DMS 273 (cell line): Measurements from ENCODE around the gene PRICKLE4.

Experiments
- DNase-seq: peaks from one replicate; lab custom pipeline; 2025; ENCODE audit not compliant: unreplicated experiment; lab: John Stamatoyannopoulos, UW

PRICKLE4 gene, protein sequence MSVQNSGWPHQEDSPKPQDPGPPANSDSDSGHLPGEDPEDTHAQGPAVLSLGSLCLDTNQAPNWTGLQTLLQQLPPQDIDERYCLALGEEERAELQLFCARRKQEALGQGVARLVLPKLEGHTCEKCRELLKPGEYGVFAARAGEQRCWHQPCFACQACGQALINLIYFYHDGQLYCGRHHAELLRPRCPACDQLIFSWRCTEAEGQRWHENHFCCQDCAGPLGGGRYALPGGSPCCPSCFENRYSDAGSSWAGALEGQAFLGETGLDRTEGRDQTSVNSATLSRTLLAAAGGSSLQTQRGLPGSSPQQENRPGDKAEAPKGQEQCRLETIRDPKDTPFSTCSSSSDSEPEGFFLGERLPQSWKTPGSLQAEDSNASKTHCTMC

DNA sequence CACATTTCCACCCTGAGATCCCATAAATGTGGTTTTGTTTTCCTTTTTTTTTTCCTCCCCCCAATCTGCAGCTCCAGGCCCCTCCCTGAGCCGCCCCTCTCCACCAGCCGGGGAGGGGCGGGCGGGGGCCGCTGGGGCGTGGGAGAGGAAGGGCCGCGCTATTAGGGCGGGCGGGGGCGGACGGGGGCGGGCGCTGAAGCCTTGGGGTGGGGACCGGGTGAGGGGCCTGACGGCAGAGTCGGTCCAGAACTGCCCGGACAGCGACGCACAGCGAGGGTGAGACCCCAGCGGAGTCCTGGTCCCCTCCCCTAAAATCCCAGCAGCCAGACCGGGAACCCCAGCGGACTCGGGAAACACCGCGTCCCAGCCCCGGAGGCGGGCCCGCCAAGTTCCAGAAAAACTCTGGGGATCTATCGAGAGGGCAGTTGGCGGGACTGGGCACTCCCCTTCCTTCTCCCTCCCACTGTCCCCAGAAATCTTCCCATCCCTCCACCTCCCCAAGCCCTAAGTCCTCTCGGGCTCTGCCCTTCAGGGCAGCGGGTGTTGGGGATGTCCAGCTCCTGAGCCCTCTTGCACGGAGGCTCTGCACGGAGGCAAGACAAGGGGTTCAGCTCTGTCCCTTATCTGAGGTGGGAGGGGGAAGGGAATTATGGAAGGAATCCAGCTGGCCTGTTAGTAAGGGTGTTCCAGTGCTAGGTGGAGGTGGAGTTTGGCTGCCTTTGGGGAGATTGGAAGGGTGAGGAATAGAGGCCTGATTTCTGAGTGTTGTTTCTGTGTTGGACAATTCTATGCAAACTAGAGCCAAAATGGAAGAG is at the start of gene PRICKLE4:
Gene PRICKLE4 (plus strand): TSS at position 232 of the 815 bp plus-strand sequence. CDS start 2,692 bp downstream, outside the sequence.
- peak; percentile 62 for DNase-seq

DNA sequence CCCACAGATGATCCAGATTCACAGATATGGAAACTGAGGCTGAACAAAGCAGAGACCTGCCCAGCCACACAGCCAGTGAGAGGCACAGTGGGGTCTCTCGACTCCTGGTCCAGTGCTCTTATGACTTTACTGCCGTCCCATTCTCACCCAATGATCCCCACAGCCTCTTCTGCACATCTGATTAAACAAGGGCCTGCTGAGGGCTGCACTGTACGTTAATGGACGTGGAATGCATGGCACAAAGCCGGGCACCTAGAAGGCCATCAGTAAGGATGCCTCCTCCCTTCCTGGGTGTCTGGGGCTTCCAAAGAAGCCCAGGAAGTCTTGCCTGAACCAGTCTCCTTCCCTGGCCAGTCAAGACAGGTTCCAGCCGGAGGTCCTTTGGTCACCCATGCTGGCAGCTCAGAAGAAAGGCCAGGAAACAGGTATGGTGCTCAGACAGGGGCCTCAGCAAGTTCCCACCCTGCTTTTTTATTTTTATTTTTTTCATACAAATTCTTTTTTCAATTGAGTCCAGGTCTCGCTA is 49.0 kb upstream of the PRICKLE4 start:
- DNase-seq: no peak

DNA sequence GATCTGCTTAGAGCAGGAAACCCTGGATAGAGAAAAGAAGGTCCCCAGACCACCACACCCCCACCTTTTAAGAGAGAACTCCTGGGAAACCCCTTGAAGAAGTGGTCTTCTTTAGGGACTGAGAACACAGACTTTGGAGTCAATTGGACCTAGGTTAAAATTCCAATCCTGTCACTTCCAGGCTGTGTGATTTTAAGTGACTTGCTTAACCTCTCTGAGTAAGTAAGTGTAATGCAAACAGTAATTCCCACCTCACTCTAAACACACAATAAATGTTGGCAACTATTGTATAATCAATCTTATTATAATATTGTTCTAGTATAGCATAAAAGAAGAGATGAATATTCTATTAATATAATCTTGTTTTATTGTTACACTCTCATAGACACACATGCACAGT is 48.4 kb upstream of the PRICKLE4 start:
- no peak for DNase-seq

DNA sequence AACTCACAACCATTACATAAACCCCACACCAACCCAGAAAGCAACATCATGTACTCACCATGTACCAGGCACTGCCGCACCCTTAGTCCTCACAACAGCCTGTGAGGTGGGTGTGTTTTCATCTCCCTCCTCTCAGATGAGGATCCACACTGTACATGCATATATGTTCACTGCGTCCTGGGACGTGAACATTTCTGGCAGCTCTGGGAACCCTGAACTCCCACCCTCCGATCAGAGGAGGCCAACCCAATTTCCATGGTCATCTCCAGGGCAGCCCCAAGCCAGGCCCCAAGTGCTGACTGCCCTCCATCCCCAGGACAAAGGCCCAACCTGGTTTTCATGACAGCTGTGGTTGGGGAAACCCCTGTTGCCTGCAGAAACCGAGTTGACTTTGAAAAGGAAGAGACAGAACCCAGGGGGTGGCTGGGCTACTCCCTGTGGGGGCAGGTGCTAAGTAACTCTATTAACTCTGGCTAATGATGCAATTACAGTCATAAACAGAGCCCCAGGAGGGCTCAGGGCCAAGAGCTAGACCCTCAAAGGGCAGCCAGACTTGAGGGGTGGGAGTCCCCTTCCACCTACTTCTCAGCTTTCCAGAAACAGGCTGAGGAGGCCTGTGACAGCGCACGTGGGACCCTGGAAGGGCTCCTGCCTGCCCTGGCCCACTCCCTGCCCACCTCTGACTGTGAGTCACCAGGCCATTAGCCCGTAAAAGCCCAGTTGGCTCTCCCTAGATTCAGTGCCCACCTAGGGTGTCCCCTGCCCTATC is 47.8 kb upstream of the PRICKLE4 start:
- no peak for DNase-seq

DNA sequence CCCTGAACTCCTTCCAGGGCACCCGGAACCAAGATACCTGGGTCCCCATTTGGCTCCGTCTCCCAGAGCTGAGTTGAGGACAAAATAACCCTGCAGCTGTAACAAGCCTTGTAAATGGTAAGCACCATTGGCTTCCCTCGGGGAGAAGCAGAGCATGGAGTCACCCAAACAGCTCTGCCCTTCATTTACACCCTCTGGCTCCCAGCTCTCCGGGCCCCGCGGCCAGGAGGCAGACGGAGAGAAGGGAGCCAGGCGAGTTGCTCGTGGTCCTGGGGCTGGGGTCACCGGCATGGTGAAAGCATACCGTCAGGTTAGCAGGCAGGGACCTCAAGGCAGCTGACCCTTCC is 47.2 kb upstream of the PRICKLE4 start:
- DNase-seq: peak; percentile 49

DNA sequence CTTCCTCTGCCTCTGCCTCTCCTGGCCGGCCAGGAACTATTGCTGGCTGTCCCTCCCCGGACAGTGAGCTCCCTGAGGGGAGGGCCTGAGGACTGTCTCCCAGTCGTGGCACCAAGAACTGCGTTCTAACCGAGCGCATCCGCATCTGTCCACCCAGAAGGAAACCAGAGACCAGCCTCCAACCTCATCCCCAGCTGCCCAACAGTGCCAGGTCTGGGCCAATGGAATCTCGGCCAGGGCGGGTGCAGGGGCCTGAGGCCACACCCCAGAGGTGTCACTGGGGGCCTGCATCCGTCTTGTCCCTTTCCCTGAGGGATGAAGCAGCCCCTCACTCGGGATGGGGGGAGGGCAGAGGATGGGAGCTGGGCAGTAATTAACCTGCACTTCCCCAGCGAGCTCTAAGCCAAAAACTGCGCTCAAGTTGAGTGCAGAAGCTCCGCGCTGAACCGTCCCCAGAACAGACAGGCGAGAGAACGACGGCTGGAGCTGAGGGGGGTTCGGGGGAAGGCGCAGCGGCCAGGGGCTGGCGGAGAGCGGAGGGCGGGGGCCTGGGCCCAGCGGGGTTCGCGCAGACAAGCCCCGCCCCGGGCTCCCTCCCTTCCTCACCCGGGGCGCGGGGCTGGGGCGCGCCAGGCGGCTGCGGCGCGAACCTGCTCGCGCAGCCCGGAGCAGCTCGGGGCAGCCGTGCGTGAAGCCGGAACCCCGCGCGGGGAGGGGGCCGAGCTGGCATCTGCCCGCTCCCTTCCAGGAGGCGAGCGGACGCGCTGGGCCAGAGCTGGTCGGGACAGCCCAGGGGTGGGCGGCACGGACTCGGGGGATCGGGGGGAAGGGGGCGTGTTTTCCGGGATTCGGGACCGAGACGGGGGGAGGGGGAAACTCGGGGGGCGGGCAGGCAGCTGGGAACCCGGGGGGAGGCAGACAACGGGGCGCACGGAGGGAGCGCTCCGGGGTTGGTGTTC is 46.6 kb upstream of the PRICKLE4 start:
- DNase-seq: peak; percentile 91

DNA sequence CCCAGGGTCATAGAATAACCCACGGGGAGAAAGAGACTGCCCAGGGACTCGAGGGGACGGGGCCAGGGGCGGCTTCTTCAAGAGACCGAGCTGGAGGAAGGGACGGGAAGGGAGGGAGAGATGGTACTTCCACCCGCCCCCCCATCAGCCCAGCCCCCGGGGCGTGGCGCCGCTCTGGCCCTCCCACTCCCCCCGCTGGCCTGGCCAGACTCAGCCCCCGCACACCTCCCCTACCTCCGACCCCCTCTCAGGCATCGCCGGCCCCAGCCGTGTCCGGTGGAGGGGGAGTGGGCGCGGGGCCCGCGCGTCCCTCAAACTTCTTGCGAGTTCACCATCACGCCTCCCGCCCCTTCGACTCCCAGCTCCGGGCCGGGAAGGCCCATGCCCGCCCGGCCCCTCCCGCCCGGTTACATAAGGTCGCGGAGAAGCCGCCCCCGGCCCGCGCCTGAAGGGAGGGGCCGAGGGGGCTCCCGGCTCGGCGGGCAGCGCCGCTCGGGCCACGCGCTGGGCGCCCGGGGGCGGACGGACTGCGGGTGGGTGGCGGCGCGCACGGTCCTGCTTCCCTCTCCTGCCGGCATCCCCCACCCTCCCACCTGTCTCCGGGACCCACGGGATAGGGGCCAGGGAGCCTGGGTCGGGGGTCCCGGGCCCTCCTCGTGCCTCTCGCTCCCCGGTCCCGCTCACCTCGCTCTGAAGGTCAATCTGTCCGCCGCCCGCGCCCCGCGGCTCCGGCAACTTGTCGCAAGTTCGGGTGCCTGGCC is 45.7 kb upstream of the PRICKLE4 start:
- DNase-seq: peak; percentile 88

DNA sequence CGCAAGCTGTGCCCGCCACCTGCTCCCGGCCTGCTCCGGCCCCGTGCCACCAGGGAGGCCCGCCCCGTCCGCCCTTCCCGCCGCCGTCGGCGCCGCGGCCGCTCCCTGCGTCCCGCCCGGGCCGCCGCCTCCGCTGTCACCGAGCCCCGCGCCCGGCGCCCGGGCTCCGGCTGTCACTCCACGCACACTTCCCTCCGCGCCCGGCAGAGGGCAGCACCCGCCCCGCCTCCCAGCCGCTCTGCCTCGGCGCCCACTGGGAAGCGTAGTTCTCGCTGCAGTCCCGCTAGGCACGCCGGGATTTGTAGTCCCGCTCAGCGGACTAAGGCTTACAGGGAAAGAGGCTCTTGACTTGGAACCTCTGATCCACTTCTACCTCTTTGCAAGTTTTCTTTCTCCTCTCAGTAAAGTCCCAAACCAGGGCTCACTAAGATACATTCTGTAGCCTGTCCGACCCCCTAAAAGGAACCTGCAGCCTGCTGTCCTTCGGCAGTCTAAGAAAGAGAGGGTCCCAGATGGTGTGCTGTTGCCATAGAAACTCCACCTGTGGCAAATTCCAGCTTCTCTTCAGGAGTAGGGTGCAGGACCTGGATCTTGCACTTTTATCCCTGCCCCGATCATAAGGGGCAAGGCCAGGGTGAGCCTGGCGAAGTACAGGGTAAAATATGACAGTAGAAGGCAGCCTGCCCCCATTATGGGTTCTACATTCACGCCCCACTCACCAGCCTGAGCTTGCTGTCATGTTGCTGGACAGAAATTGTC is 45.0 kb upstream of the PRICKLE4 start, which contains the start of gene TFEB:
Gene TFEB (minus strand): TSS at position 182 of the 759 bp plus-strand sequence. CDS start 44,395 bp downstream, outside the sequence.
- peak; percentile 96 for DNase-seq

DNA sequence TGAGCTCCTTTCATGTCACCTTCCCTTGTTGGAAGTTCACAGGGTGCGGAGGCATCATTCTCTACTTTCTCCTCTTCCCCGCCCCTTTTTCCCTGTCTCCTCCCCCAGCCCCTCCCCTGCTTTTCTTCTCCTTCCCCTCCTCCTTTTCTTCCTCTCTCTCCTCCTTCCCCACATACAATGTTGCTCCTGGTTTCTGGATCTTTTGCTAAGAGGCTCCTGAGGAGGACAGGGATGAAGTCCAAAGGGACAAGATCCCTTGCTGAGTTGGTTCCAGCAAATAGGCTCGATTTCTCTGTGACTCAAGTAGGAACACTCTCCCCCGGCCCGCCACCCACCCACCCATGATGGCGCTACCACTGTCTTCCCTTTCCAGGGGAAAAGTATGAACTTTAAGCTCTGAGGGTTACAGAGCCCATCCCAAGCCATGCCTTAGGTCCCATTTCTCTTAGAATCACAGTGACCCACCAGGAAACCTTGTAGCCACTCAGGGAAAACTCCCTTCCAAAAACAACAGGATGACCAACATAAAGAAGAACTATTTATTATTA is 44.3 kb upstream of the PRICKLE4 start:
- peak; percentile 56 for DNase-seq

DNA sequence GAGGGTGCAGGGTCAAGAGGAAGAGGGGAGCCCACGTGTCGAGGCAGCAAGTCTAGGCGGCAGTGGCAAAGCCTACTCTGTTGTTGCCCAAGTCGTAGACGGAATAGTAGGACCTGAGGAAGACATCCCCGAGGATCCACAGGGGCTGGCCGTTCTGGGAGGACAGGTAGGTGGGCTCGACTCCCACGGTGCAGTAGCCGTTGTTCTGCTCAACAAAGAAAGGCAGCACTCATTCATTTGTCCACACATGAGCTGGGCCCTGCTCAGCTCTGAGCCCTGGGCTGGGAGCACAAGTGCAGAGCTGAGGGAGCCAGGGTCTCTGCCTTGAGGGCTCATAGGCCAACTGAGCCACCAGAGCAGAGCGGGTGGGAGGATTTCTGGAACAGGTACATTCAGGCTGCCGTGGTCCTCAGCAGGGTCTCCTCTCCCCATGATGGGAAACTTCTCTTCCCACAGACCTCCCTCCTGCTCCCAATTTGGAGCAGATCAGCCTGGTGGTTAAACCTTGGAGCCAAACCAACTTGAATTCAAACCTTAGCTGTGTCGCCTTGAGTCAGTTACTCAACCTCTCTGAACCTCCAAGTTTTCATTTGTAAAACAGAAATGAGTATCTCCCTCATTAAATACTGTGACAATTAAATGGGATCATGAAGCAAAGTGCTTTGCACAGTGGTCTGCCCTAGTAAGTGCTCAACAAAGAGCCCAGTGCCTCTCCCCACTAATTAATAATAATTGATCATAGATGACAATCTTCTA is 43.6 kb upstream of the PRICKLE4 start:
- no peak for DNase-seq

DNA sequence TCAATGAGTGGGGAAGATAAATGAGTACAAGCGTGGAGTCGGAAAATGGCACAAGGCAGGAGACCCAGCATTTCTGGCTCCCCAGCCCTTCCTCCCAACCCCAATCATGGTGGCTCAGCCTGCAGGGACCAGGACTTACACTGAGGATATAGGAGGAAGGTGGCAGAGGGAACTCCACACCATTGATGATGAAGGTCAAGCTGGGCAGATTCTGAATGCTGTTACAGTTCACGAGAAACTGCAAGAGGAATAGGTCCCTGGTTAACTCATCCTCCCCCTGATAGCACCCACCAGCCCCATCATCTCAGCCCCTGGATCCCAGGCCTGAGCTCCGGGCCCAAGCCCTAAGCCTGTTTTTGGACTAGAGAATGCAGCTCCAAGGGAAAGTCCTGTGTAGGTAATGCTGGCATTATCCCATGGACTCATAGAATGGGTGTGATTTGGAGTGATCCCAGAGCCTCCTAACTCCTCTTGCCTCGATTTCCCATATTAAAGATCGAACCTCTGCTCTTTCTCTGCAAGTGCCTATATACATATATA is 42.9 kb upstream of the PRICKLE4 start:
- DNase-seq: no peak

DNA sequence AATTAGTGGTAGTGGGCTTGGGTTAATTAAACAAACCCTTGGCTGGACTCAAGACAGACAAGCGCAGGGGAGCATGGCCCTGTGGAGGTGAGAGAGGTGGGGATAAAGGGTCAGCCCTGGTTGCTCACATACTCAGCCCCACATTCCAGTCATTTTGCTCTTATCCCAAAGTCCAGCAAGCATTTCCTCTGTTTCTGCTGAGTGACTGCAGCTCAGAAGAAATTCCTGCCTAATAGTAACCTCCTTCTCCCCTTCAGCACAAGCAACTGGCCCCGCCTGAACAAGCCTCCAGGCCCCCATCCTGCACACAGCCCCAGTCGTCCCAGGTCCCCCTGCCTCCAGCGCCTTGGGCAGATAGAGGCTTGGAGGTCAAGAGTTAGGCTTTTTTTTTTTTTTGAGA is 41.5 kb upstream of the PRICKLE4 start:
- no peak for DNase-seq

DNA sequence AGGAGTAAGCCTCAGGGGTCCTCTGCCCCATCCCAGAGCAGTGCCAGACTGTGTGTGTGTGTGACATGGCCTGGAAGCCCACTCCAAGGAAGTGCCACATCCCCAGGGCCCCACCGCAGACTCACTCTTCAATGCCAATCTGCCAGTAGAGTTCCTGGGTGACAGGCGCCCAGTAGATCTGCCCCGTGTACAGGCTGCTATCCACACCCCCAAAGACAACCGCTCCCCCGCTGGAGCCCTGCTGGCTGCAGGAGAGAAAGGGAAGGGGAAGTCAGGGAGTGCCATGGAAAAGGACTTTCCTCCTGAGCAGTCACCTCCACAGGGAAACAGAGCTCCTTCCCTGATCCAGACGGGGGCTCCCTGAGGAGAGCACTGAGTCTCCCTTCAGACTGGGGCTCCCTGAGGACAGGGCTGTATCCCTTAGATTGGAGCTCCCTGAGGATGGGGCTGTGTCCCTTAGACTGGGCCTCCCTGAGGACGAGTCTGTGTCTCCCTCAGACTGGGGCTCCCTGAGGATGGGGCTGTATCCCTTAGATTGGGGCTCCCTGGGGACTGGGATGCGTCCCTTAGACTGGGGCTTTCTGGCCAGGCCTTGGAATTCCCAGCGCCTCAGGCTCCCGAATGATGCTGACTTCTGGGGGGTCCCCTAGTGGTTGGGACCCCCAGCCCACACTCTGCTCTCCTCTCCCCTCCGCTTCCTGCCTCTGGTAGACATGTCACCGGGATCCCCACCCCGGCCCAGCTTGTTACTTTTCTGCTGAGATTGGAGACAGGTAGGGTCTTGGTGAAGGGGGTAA is 40.0 kb upstream of the PRICKLE4 start:
- DNase-seq: no peak

DNA sequence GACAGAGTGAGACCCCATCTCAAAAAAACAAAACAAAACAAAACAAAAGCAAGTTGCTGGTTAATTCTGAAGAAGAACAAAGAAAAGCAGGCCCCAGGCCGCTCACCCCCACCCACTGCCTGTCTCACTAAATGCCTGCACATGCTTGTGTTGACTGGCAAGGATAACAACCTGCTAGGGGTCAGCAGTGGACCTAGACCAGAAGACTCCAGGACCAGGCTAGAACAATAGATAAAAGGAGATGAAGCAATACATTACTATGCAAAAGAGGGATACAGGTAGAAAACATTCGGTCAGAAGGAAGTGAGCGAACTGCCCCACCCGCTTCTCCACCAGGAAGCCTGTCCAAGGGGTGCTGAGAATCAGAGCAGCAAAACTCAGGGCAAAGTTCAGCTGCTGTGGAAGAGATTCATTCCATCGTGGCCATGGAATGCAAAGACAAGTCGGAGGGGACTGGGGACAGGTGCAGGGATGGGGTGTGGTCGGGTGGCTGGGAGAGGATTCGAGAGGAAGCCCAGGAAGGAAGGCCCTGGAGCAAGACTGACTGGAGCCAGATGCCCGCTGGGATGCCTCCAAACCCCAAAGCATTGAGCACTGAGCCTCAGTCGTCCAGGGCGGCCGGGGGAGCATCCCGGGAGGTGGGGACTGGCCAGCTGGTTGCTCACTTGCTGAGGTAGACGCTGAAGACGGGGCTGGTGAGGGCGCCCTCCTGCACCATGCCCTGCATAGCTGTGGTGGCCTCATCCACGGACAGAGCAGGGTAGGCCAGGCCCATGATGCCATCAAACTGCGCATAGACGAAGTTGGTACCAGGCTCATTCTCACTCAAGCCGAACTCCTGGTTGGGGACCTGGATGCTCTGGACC is 38.7 kb upstream of the PRICKLE4 start:
- no peak for DNase-seq

DNA sequence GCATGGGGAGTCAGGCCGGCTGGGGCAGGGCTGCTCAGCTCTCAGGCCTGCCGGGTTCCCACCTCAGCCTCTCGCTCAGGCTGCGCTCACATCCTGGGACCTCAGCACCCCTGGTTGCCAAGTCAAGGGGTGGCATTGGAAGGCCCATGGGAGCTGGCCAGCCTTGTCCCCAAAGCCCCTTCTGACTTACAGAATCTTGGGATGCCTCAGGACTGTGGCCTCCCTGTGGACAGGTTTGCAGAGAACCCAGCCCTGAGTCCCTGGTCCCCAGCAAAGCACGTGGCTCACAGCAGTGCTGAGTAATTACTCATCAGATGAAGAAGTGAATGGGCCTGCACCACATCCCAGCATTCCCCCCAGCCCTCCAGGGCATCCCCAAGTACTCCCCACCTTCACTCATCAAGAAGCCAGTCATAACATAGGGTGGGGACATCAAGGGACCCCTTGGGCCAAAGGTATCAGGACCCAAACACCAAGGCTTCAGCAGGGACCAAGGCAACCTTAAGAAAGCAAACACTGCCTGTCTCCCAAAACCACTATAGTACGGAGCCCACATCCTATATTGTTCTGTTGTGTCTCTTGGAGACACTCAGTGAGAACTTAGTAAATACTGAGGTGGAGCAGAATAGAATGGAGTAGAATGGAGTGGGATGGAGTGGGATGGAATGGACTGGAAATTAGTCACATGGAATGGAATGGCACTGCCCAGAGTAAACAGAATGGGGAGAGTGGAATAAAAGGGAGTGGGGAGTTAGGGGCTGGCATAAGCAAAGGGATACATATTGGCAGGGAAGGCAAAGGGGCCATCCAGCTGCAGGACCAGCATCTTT is 37.0 kb upstream of the PRICKLE4 start:
- no peak for DNase-seq
